HepG2 (cell line): ENCODE measurements around the gene CAPN10. TPM values are rescaled to one million over a fixed set of nuclear protein-coding genes. Genes with fewer than 3 reads are reported as not detected.

Experiments used
- ARHGAP35 ChIP-seq: sonication (generic); formaldehyde crosslinking; IDR thresholded peaks from 2 replicates; pipeline ENCODE4 v1.9.0; 2022; ENCODE audit warnings: mild to moderate bottlenecking, inconsistent platforms, moderate library complexity, missing genetic modification reagents, borderline replicate concordance
- ARNT2 ChIP-seq: sonication (generic); formaldehyde crosslinking; IDR thresholded peaks from 2 replicates; pipeline ENCODE4 v1.8.0; 2022; ENCODE audit warnings: mild to moderate bottlenecking, low read depth, missing genetic modification reagents, moderate library complexity
- FOSL1 ChIP-seq: sonication (generic); formaldehyde crosslinking; IDR thresholded peaks from 2 replicates; pipeline ENCODE4 v1.9.0; 2021; ENCODE audit warnings: missing genetic modification reagents, borderline replicate concordance
- GABPB1 ChIP-seq: IDR thresholded peaks from 2 replicates; pipeline ENCODE4 v1.6.1; 2016; ENCODE audit warnings: mild to moderate bottlenecking, missing genetic modification reagents, moderate library complexity, missing compliant biosample characterization
- HMG20A ChIP-seq: IDR thresholded peaks from 2 replicates; pipeline ENCODE4 v1.6.1; 2016; ENCODE audit warnings: borderline replicate concordance
- KLF6 ChIP-seq: IDR thresholded peaks from 2 replicates; pipeline ENCODE4 v1.8.0; 2016; ENCODE audit warnings: missing biosample characterization, missing genetic modification reagents
- LCORL ChIP-seq, 2 experiments: fragments of 450-650 bp in 1 of 2; sonication (generic) in 1 of 2; formaldehyde crosslinking in 1 of 2; IDR thresholded peaks; 2 replicates each; pipeline versions ENCODE4 v1.5.0 to v1.6.1; 2017 to 2020; ENCODE audit warnings: antibody characterized with exemption in 1 of 2, missing genetic modification reagents in 1 of 2
- NCOA2 ChIP-seq: sonication (generic); formaldehyde crosslinking; IDR thresholded peaks from 2 replicates; pipeline ENCODE4 v1.8.0; 2022; ENCODE audit warnings: inconsistent platforms
- NFE2 ChIP-seq: sonication (generic); formaldehyde crosslinking; IDR thresholded peaks from 2 replicates; pipeline ENCODE4 v1.4.0; 2020; ENCODE audit warnings: missing genetic modification reagents
- TOPORS ChIP-seq: sonication (generic); formaldehyde crosslinking; IDR thresholded peaks from 2 replicates; pipeline ENCODE4 v1.8.0; 2023; ENCODE audit warnings: mild to moderate bottlenecking, missing genetic modification reagents
- ZBTB42 ChIP-seq: sonication (generic); formaldehyde crosslinking; IDR thresholded peaks from 2 replicates; pipeline ENCODE4 v1.5.0; 2020; ENCODE audit warnings: mild to moderate bottlenecking, missing genetic modification reagents
- ZEB1 ChIP-seq: IDR thresholded peaks from 2 replicates; pipeline ENCODE4 v1.6.1; 2012; ENCODE audit warnings: mild to moderate bottlenecking, low read depth, inconsistent platforms; ENCODE audit not compliant: insufficient replicate concordance
- ZFYVE20 ChIP-seq: sonication (generic); formaldehyde crosslinking; IDR thresholded peaks from 2 replicates; pipeline ENCODE4 v1.8.0; 2023; ENCODE audit warnings: low read depth, mild to moderate bottlenecking, moderate library complexity, missing genetic modification reagents, borderline replicate concordance
- ZNF101 ChIP-seq: sonication (generic); formaldehyde crosslinking; IDR thresholded peaks from 2 replicates; pipeline ENCODE4 v1.4.0; 2020; ENCODE audit warnings: mild to moderate bottlenecking, low read depth, missing genetic modification reagents, borderline replicate concordance
- ZNF3 ChIP-seq: IDR thresholded peaks from 2 replicates; pipeline ENCODE4 v1.7.0; 2017; ENCODE audit warnings: inconsistent platforms
- ZNF441 ChIP-seq: sonication (generic); formaldehyde crosslinking; IDR thresholded peaks from 2 replicates; pipeline ENCODE4 v1.7.0; 2021; ENCODE audit warnings: missing genetic modification reagents, borderline replicate concordance
- ZNF552 ChIP-seq: sonication (generic); formaldehyde crosslinking; IDR thresholded peaks from 2 replicates; pipeline ENCODE4 v1.9.0; 2022; ENCODE audit warnings: missing genetic modification reagents, mild to moderate bottlenecking, borderline replicate concordance
- ZNF557 ChIP-seq: sonication (generic); formaldehyde crosslinking; IDR thresholded peaks from 2 replicates; pipeline ENCODE4 v1.4.0; 2020; ENCODE audit warnings: missing genetic modification reagents
- ZNF589 ChIP-seq: sonication (generic); formaldehyde crosslinking; conservative IDR thresholded peaks from 2 replicates; pipeline ENCODE4 v1.8.0; 2022; ENCODE audit warnings: mild to moderate bottlenecking, moderate library complexity, missing genetic modification reagents
- ZNF598 ChIP-seq: sonication (generic); formaldehyde crosslinking; IDR thresholded peaks from 2 replicates; pipeline ENCODE4 v1.5.1; 2020; ENCODE audit warnings: mild to moderate bottlenecking, missing genetic modification reagents, borderline replicate concordance
- polyA plus RNA-seq, 8 experiments: library from polyadenylated mRNA; depleted of rRNA in 3 of 8; stranded (reverse) in 7 of 8; unstranded in 1 of 8; fragments of >200 nt; fragmentation: Illumina TruSeq in 4 of 8; extraction: Trizol in 4 of 8; gene quantifications; 2 replicates each; pipeline versions ENCODE4 v1.2.1 to v1.2.3, GENCODE V29; 2011 to 2016; ENCODE audit warnings: low read depth in 4 of 8, missing spikeins in 1 of 8, mixed read lengths in 1 of 8; ENCODE audit not compliant: insufficient read depth in 1 of 8
- total RNA-seq, 5 experiments: library from RNA; depleted of rRNA; stranded (reverse); fragments of >200 nt; fragmentation: Illumina TruSeq; extraction: Trizol; gene quantifications; 2 replicates each; pipeline ENCODE4 v1.2.3, GENCODE V29; 2016; ENCODE audit warnings: low read depth in 1 of 5
- TF ChIP-seq, protein P1 (sequence below), 2 experiments: sonication (generic) in 1 of 2; formaldehyde crosslinking in 1 of 2; IDR thresholded peaks; 2 replicates each; pipeline versions ENCODE4 v1.4.0 to v1.6.1; 2016 to 2020; ENCODE audit warnings: borderline replicate concordance in 1 of 2, low read depth in 1 of 2, mild to moderate bottlenecking in 1 of 2, missing genetic modification reagents in 1 of 2
- TF ChIP-seq, protein P2 (sequence below): sonication (generic); formaldehyde crosslinking; IDR thresholded peaks from 2 replicates; pipeline ENCODE4 v1.8.0; 2022; ENCODE audit warnings: missing genetic modification reagents, mild to moderate bottlenecking, inconsistent platforms, borderline replicate concordance

The CAPN10 gene
- total and polyA plus RNA-seq, 2 of the 13 experiments (the other 11 are each of a cell fraction or from before 2014, with no cell fraction given): 27.6 to 32.4 TPM

DNA sequence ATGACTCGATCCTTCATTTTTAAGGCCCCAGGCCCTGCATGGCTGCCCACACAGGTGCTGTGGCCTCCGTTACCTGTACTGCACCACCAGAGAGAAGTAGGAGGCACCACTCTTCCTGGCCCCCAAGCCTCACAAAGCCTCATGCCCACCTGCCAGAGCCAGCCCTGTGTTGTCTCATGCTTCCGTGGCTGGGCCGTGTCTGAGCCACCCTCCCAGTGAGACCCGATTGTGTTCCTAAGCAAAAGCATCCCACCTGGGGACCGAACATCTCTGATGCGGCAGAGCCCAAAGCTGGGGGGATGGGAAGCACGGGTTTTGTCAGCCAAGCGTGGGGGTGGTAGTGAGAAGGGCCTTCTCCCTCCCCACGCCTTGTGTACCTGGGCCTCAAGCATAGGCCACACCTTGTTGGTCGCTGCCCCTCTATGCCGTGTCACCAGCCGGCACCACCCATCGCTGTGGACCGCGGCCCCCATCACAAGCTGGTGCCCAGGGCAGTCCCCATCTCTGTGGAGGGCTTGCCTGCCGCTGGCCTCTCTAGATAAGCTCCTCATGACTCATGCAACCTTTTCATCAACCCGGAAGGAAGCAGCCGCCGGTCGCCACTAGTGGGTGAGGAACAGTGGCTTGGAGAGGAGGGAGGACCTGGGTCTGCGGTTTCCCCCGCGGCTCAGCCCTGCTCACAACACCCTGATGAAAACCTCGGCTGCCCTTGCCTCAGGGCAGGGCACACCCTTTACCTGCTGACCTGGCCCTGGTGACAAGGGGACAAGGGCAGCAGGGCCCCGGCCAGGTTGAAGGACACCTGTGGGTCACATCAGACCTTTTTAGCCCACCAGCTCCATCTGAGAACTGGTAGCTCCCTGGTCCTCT, 21.0 kb upstream of the CAPN10 start (continued):
- TF ChIP-seq NCOA2 (CRISPR knock-in tag): peak; percentile 37; the same call in 1 of the 2 replicates
- TF ChIP-seq HMG20A (CRISPR knock-in tag): no peak; the same call in 1 of the 2 replicates
- no peak for TF ChIP-seq ZNF3 (CRISPR knock-in tag)
- peak; percentile 82 for TF ChIP-seq FOSL1 (CRISPR knock-in tag)
- TF ChIP-seq, protein P1, sequence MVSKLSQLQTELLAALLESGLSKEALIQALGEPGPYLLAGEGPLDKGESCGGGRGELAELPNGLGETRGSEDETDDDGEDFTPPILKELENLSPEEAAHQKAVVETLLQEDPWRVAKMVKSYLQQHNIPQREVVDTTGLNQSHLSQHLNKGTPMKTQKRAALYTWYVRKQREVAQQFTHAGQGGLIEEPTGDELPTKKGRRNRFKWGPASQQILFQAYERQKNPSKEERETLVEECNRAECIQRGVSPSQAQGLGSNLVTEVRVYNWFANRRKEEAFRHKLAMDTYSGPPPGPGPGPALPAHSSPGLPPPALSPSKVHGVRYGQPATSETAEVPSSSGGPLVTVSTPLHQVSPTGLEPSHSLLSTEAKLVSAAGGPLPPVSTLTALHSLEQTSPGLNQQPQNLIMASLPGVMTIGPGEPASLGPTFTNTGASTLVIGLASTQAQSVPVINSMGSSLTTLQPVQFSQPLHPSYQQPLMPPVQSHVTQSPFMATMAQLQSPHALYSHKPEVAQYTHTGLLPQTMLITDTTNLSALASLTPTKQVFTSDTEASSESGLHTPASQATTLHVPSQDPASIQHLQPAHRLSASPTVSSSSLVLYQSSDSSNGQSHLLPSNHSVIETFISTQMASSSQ (IDR thresholded peaks at IDR 0.05; ENCODE audit: low read depth): no peak
- TF ChIP-seq, protein P1 (CRISPR knock-in tag; IDR thresholded peaks at IDR 0.05; ENCODE audit: borderline replicate concordance): peak; percentile 53; the same call in 1 of the 2 replicates
- no peak for TF ChIP-seq LCORL (IDR thresholded peaks at IDR 0.05)
- TF ChIP-seq LCORL (CRISPR knock-in tag; IDR thresholded peaks at IDR 0.05): peak; percentile 60
- no peak for TF ChIP-seq TOPORS (CRISPR knock-in tag)
- TF ChIP-seq ZNF552 (CRISPR knock-in tag): no peak
- TF ChIP-seq ZBTB42 (CRISPR knock-in tag): no peak
- TF ChIP-seq ARHGAP35 (CRISPR knock-in tag): no peak
- TF ChIP-seq ZNF557 (CRISPR knock-in tag): no peak
- TF ChIP-seq, protein P2, sequence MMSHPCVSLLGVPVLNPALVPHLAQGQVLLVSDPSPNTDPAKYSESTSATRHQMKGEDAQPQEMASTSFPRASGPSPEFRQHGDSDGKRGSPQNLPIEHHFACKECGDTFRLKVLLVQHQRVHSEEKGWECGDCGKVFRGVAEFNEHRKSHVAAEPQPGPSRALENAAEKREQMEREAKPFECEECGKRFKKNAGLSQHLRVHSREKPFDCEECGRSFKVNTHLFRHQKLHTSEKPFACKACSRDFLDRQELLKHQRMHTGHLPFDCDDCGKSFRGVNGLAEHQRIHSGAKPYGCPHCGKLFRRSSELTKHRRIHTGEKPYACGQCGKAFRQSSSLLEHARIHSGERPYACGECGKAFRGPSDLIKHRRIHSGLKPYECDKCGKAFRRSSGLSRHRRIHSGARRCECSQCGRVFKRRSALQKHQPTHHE (CRISPR knock-in tag): peak; percentile 14; the same call in 1 of the 2 replicates
- peak; percentile 76 for TF ChIP-seq ZEB1
- no peak for TF ChIP-seq ZNF598
- TF ChIP-seq ZFYVE20: no peak
- TF ChIP-seq ARNT2 (CRISPR knock-in tag): no peak
- TF ChIP-seq KLF6 (CRISPR knock-in tag): peak; percentile 13; the same call in 1 of the 2 replicates
- TF ChIP-seq ZNF589 (CRISPR knock-in tag): no peak
- TF ChIP-seq GABPB1: peak; percentile 74
- TF ChIP-seq NFE2 (CRISPR knock-in tag): no peak
- TF ChIP-seq ZNF101: no peak
- TF ChIP-seq ZNF441 (CRISPR knock-in tag): peak; percentile 34; the same call in 1 of the 2 replicates
